Prostate gland (tissue), 2 donors: ENCODE results near the gene FBXO15. TPM values are rescaled to one million over a fixed set of nuclear protein-coding genes. Genes with fewer than 3 reads are reported as not detected.

Experiments
- DNase-seq: peaks from one replicate; pipeline ENCODE4 v3.0.0-alpha.2; 2019; ENCODE audit warnings: low spot score
- H3K27ac ChIP-seq, 2 donors: fragments of 200-600 bp; sonication (generic); 2 replicates each; pipeline ENCODE4 v1.5.1; 2017 to 2019
- H3K27me3 ChIP-seq: fragments of 200-600 bp; sonication (generic); replicated peaks from 2 replicates; pipeline ENCODE4 v1.5.1; 2019; ENCODE audit not compliant: insufficient read depth
- H3K36me3 ChIP-seq, 2 donors: fragments of 200-600 bp; sonication (generic); 1 replicate in 1 of 2; 2 replicates in 1 of 2; pipeline versions ENCODE4 v1.5.1 to v1.8.1; 2017 to 2019
- H3K4me1 ChIP-seq: fragments of 200-600 bp; sonication (generic); replicated peaks from 2 replicates; pipeline ENCODE4 v1.5.1; 2019
- H3K4me3 ChIP-seq, 2 donors: fragments of 200-600 bp; sonication (generic); 2 replicates each; pipeline ENCODE4 v1.5.1; 2017 to 2019
- H3K9me3 ChIP-seq: fragments of 200-600 bp; sonication (generic); 2 replicates; pipeline ENCODE4 v1.5.1; 2017
- POLR2A ChIP-seq: fragments of 450-650 bp; IDR thresholded peaks from one replicate; pipeline ENCODE4 v1.6.1; 2016; ENCODE audit warnings: antibody characterized with exemption, mild to moderate bottlenecking
- POLR2AphosphoS5 ChIP-seq: sonication (generic); formaldehyde crosslinking; IDR thresholded peaks from one replicate; pipeline ENCODE4 v1.6.1; 2017; ENCODE audit warnings: antibody characterized with exemption
- WGBS: methylation state at CpG from one replicate; pipeline ENCODE4 v1.1.5; 2018; 5-methylcytosine and 5-hydroxymethylcytosine counted together
- intact Hi-C: fragments of 100-400 bp; cut with DNase I; formaldehyde crosslinking; loops from one replicate; pipeline ENCODE4 v1.14.2; 2022
- total RNA-seq, 2 donors: library from RNA; depleted of rRNA; stranded (reverse); fragments of >200 nt; gene quantifications; one replicate each; pipeline ENCODE4 v1.1.0, GENCODE V29; 2016
- TF ChIP-seq, protein P1 (sequence below), 4 experiments: fragments of 200-600 bp in 2 of 4; fragments of 450-650 bp in 2 of 4; sonication (generic) in 2 of 4; IDR thresholded peaks; 1 replicate in 3 of 4; 2 replicates in 1 of 4; pipeline ENCODE4 v1.5.1; 2016 to 2019; ENCODE audit warnings: antibody characterized with exemption in 4 of 4, mild to moderate bottlenecking in 2 of 4, moderate library complexity in 2 of 4

Gene FBXO15
- total RNA-seq, 2 donors from 2014 or later = 4.2 to 7.8 TPM

DNA sequence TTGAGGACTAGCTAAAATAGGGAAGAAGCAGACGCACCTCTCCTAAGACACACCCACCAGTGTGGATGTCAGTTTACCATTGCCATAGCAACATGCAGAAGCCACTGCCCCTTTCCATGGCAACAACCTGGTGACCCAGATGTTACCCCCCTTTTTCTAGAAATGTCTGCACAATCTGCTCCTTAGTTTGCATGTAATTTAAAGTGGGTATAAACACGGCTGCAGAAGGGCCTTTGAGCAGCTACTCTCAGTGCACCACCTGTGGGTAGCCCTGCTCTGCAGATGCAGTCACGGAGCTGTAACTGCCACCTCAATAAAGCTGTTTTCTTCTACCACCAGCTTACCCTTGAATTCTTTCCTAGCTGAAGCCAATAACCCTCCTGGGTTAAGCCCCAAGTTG lies 87.1 kb downstream of the FBXO15 start:
- H3K9me3 ChIP-seq = no peaks in the 10 kb centered on the region
- TF ChIP-seq POLR2A = no peak
- TF ChIP-seq POLR2AphosphoS5 = no peak
- TF ChIP-seq, protein P1, sequence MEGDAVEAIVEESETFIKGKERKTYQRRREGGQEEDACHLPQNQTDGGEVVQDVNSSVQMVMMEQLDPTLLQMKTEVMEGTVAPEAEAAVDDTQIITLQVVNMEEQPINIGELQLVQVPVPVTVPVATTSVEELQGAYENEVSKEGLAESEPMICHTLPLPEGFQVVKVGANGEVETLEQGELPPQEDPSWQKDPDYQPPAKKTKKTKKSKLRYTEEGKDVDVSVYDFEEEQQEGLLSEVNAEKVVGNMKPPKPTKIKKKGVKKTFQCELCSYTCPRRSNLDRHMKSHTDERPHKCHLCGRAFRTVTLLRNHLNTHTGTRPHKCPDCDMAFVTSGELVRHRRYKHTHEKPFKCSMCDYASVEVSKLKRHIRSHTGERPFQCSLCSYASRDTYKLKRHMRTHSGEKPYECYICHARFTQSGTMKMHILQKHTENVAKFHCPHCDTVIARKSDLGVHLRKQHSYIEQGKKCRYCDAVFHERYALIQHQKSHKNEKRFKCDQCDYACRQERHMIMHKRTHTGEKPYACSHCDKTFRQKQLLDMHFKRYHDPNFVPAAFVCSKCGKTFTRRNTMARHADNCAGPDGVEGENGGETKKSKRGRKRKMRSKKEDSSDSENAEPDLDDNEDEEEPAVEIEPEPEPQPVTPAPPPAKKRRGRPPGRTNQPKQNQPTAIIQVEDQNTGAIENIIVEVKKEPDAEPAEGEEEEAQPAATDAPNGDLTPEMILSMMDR (IDR thresholded peaks at IDR 0.05) = no peak
- no peak overlapping the region for H3K4me3 ChIP-seq
- DNase-seq = no peak
- intact Hi-C loops = no loop called here
- H3K27ac ChIP-seq = no peak overlapping the region
- WGBS = 83% methylated on average over 3 of the region's 3 CpGs
- H3K36me3 ChIP-seq = no peaks in the 10 kb centered on the region
- no peaks in the 10 kb centered on the region for H3K4me1 ChIP-seq
- no peaks in the 10 kb centered on the region for H3K27me3 ChIP-seq

DNA sequence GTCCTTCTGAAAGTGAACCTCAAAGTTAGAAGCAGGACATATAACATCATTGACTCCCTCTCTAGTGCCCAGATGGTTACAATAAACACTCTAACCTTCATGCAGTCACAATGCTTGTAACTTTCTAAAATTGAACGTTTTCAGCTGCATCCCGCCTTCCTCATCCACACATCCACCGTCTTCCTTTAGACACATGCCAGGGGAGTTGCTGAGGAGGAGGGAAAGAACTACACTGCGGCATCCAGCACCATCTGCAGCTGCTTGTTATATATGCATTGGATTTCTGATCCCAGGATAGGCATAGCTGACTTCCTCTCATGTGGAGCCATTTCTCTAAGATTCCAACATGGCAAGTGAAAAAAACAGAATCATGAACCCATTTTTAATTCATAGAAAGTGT lies 96.8 kb downstream of the FBXO15 start:
- DNase-seq = no peak
- Histone ChIP-seq H3K27ac (no peak overlapping the region), H3K4me3 (no peak overlapping the region), H3K27me3 (no peaks in the 10 kb centered on the region), H3K9me3 (no peaks in the 10 kb centered on the region), H3K4me1 (no peaks in the 10 kb centered on the region), H3K36me3 (no peaks in the 10 kb centered on the region)
- intact Hi-C loops = no loop called here
- TF ChIP-seq, protein P1 (IDR thresholded peaks at IDR 0.05) = no peak
- TF ChIP-seq POLR2A = no peak
- WGBS = 62% methylated on average over 4 of the region's 4 CpGs

- H3K27ac ChIP-seq = no peak overlapping the region
- no peaks in the 10 kb centered on the region for H3K36me3 ChIP-seq
- H3K4me1 ChIP-seq = no peaks in the 10 kb centered on the region
- no peak for DNase-seq
- no peak for TF ChIP-seq POLR2AphosphoS5
- TF ChIP-seq, protein P1 (IDR thresholded peaks at IDR 0.05) = peak in 2 of 4 experiments; percentile 24 to 37
- no peaks in the 10 kb centered on the region for H3K27me3 ChIP-seq
- no peak overlapping the region for H3K4me3 ChIP-seq
- no peaks in the 10 kb centered on the region for H3K9me3 ChIP-seq
- intact Hi-C loops = no loop called here
- WGBS = 85% methylated on average over 20 of the region's 20 CpGs
Measured at GRCh38 chr18:74040459-74041332, 106.9 kb downstream of the FBXO15 start.

GRCh38 chr18:74040008-74040407 lies 107.6 kb downstream of the FBXO15 start:
- DNase-seq = no peak
- TF ChIP-seq, protein P1 (IDR thresholded peaks at IDR 0.05) = no peak
- TF ChIP-seq POLR2AphosphoS5 = no peak
- TF ChIP-seq POLR2A = no peak
- Histone ChIP-seq H3K9me3 (no peaks in the 10 kb centered on the region), H3K4me3 (no peak overlapping the region), H3K27ac (no peak overlapping the region), H3K36me3 (no peaks in the 10 kb centered on the region), H3K4me1 (no peaks in the 10 kb centered on the region), H3K27me3 (no peaks in the 10 kb centered on the region)
- WGBS = 79% methylated on average over 4 of the region's 4 CpGs
- intact Hi-C loops = no loop called here

DNA sequence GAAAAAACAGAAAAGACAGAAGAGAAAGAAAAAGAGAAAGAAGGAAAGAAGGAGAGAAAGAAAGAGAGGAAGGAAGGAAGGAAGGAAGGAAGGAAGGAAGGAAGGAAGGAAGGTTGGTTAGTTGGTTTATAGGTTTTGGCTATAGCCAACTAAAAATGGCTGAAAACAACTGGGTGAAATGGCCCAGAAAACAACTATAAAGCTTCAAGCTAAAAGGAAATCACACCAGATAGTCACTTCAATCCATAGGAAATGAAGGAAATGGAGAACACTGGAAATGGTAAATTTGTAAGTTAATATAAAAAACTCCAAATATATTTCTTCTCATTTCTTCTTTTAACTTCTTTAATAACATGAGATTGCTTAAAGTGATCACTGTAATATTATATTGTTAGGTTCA lies 118.5 kb downstream of the FBXO15 start:
- intact Hi-C loops = no loop called here
- TF ChIP-seq POLR2A (no peak), POLR2AphosphoS5 (no peak)
- TF ChIP-seq, protein P1 (IDR thresholded peaks at IDR 0.05) = no peak
- no peak overlapping the region for H3K4me3 ChIP-seq

More for the DNA sequence above, 118.5 kb downstream of the FBXO15 start:
- no peak for DNase-seq
- Histone ChIP-seq H3K4me1 (no peaks in the 10 kb centered on the region), H3K9me3 (no peaks in the 10 kb centered on the region), H3K36me3 (no peaks in the 10 kb centered on the region), H3K27me3 (no peaks in the 10 kb centered on the region), H3K27ac (no peak overlapping the region)
